Natural killer cell (primary cell): ENCODE data around the gene ZFAND2B. TPM values are rescaled to one million over a fixed set of nuclear protein-coding genes. Genes with fewer than 3 reads are reported as not detected.

Source experiments
- ATAC-seq, 3 donors: fragments of 150-1000 bp in 2 of 3; fragments of 200-7000 bp in 1 of 3; cut with Tn5 transposase; 1 replicate in 1 of 3; 2 replicates in 2 of 3; pipeline ENCODE4 v1.10.0; 2021; ENCODE audit warnings: mild to moderate bottlenecking in 2 of 3, moderate library complexity in 2 of 3
- DNase-seq, 2 donors: peaks; one replicate each; pipeline versions ENCODE4 v3.0.0 to v3.0.0-alpha.2; 2013 to 2021; ENCODE audit warnings: mixed read lengths in 1 of 2
- H3K27ac ChIP-seq: one replicate; pipeline ENCODE4 v1.5.1; 2013; ENCODE audit warnings: mild to moderate bottlenecking, low read length
- H3K27me3 ChIP-seq: one replicate; pipeline ENCODE4 v1.6.1; 2013; ENCODE audit warnings: low read length; ENCODE audit not compliant: control insufficient read depth, insufficient read depth
- H3K36me3 ChIP-seq: one replicate; pipeline ENCODE4 v1.6.1; 2013; ENCODE audit warnings: low read length; ENCODE audit not compliant: control insufficient read depth, insufficient read depth
- H3K4me1 ChIP-seq: one replicate; pipeline ENCODE4 v1.6.1; 2013; ENCODE audit warnings: low read length; ENCODE audit not compliant: control insufficient read depth, insufficient read depth
- H3K4me3 ChIP-seq: one replicate; pipeline ENCODE4 v1.5.1; 2013; ENCODE audit warnings: low read length
- H3K9me3 ChIP-seq: one replicate; pipeline ENCODE4 v1.6.1; 2013; ENCODE audit warnings: low read length; ENCODE audit not compliant: control insufficient read depth, insufficient read depth
- H3K27ac Mint-ChIP-seq, 2 donors: one replicate each; pipeline ENCODE4 v1.8.0; 2022; ENCODE audit warnings: mild to moderate bottlenecking in 2 of 2, mixed read lengths in 2 of 2, moderate library complexity in 1 of 2
- H3K27me3 Mint-ChIP-seq, 2 donors: one replicate each; pipeline ENCODE4 v1.8.0; 2022; ENCODE audit warnings: low read depth in 2 of 2, mixed read lengths in 2 of 2
- H3K36me3 Mint-ChIP-seq: one replicate; pipeline ENCODE4 v1.8.0; 2022; ENCODE audit warnings: mixed read lengths
- H3K4me1 Mint-ChIP-seq, 2 donors: one replicate each; pipeline ENCODE4 v1.8.0; 2022; ENCODE audit warnings: mixed read lengths in 2 of 2
- H3K4me3 Mint-ChIP-seq: one replicate; pipeline ENCODE4 v1.8.0; 2022; ENCODE audit warnings: mild to moderate bottlenecking, moderate library complexity, mixed read lengths
- H3K9me3 Mint-ChIP-seq, 2 donors: one replicate each; pipeline ENCODE4 v1.8.0; 2022; ENCODE audit warnings: mixed read lengths in 2 of 2
- CTCF ChIP-seq: fragments of 200-600 bp; IDR thresholded peaks from one replicate; pipeline ENCODE4 v1.8.0; 2022; ENCODE audit warnings: antibody characterized with exemption
- WGBS: methylation state at CpG from one replicate; pipeline ENCODE4 v1.1.7; 2013; ENCODE audit warnings: missing lambda C conversion rate; ENCODE audit not compliant: insufficient coverage; 5-methylcytosine and 5-hydroxymethylcytosine counted together
- intact Hi-C: fragments of 100-400 bp; cut with micrococcal nuclease; formaldehyde crosslinking; loops from one replicate; pipeline ENCODE4 v1.14.2; 2022
- total RNA-seq, 4 donors: library from RNA; stranded (reverse); fragments of 120-200 nt in 1 of 4; gene quantifications; one replicate each; pipeline versions ENCODE4 v1.2.3 to v1.2.4, GENCODE V29; 2013 to 2022

Gene ZFAND2B
- total RNA-seq, 3 donors from 2014 or later (not counting 1 experiment from before 2014, with no cell fraction given) = 67.6 to 84.0 (median 83.4) TPM

GRCh38 chr2:219245899-219246230, 39.3 kb downstream of the ZFAND2B start:
- H3K9me3 Mint-ChIP-seq = no peaks in the 10 kb centered on the region
- DNase-seq = peak in 1 of 2 donors; percentile 42

DNA sequence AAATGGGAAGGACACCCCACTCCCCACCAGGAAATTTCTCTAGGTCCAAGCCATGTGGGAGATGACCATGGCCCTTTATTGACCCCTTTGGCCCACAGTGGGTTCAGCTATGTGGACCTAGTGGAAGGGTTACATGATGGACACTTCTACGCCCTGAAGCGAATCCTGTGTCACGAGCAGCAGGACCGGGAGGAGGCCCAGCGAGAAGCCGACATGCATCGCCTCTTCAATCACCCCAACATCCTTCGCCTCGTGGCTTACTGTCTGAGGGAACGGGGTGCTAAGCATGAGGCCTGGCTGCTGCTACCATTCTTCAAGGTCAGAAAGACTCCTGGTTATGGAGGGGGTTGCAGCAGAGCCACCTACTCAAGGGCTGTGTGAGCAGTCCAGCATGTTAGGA, 40.0 kb downstream of the ZFAND2B start:
- intact Hi-C loops = no loop called here
- no peak for TF ChIP-seq CTCF
- Mint-ChIP-seq H3K36me3 (no peaks in the 10 kb centered on the region), H3K27me3 (no peaks in the 10 kb centered on the region), H3K27ac (peak overlapping the region; percentile 86 to 98), H3K4me1 (peaks cover 54 to 69% of the 10 kb centered on the region in 2 donors), H3K4me3 (peak overlapping the region; percentile 94), H3K9me3 (no peaks in the 10 kb centered on the region)
- Histone ChIP-seq H3K4me3 (no peak overlapping the region), H3K27ac (peak overlapping the region; percentile 97), H3K27me3 (no peaks in the 10 kb centered on the region), H3K9me3 (no peaks in the 10 kb centered on the region), H3K36me3 (peaks cover 36% of the 10 kb centered on the region), H3K4me1 (peaks cover 65% of the 10 kb centered on the region)
- ATAC-seq = no peak
- DNase-seq = no peak
- 98% methylated on average over 10 of the region's 10 CpGs for WGBS

More at GRCh38 chr2:219245899-219246230, 39.3 kb downstream of the ZFAND2B start:
- Histone ChIP-seq H3K36me3 (peaks cover 29% of the 10 kb centered on the region), H3K27ac (peak overlapping the region; percentile 97), H3K4me1 (peaks cover 58% of the 10 kb centered on the region), H3K27me3 (no peaks in the 10 kb centered on the region), H3K4me3 (peak overlapping the region; percentile 96), H3K9me3 (no peaks in the 10 kb centered on the region)
- Mint-ChIP-seq H3K36me3 (no peaks in the 10 kb centered on the region), H3K4me3 (peak overlapping the region; percentile 94), H3K4me1 (peaks cover 50 to 66% of the 10 kb centered on the region in 2 donors), H3K27ac (peak overlapping the region; percentile 86 to 98), H3K27me3 (no peaks in the 10 kb centered on the region)
- intact Hi-C loops = loop anchor here (1.0 to 2.0 kb wide), 2 partner anchors 7 to 17 kb away; partner anchors contain the start of genes ANKZF1, ATG9A, TUBA4A and TUBA4B
- ATAC-seq = peak in 1 of 3 donors; percentile 3
- 25% methylated on average over 10 of the region's 10 CpGs for WGBS
- TF ChIP-seq CTCF = no peak

GRCh38 chr2:219247678-219248642, 41.4 kb downstream of the ZFAND2B start:
- intact Hi-C loops = no loop called here
- Histone ChIP-seq H3K4me3 (no peak overlapping the region), H3K27ac (peak overlapping the region; percentile 97), H3K4me1 (peaks cover 78% of the 10 kb centered on the region), H3K27me3 (no peaks in the 10 kb centered on the region), H3K36me3 (peaks cover 40% of the 10 kb centered on the region), H3K9me3 (no peaks in the 10 kb centered on the region)
- DNase-seq (peak in 1 of 2 donors; percentile 89), ATAC-seq (peak; percentile 31 to 71 (median 35))
- H3K36me3 Mint-ChIP-seq = no peaks in the 10 kb centered on the region
- no peaks in the 10 kb centered on the region for H3K27me3 Mint-ChIP-seq
- H3K9me3 Mint-ChIP-seq = no peaks in the 10 kb centered on the region
- H3K4me3 Mint-ChIP-seq = peak overlapping the region; percentile 94
- peaks cover 54 to 83% of the 10 kb centered on the region in 2 donors for H3K4me1 Mint-ChIP-seq
- TF ChIP-seq CTCF = no peak
- WGBS = 52% methylated on average over 15 of the region's 17 CpGs
- H3K27ac Mint-ChIP-seq = peak overlapping the region; percentile 86 to 98
